Activated CD4-positive, alpha-beta T cell treated with anti-CD3 and anti-CD28 coated beads, Interleukin-2, Interleukin-6, amounts not matched to agents 100 ng/mL and 50 ng/mL, durations not matched to agents 16 hours and 8 hours (primary cell): Measurements from ENCODE around the gene BLNK.

ENCODE experiments used
- DNase-seq: peaks from one replicate; pipeline ENCODE4 v3.0.0-alpha.2; 2020

The BLNK gene

DNA sequence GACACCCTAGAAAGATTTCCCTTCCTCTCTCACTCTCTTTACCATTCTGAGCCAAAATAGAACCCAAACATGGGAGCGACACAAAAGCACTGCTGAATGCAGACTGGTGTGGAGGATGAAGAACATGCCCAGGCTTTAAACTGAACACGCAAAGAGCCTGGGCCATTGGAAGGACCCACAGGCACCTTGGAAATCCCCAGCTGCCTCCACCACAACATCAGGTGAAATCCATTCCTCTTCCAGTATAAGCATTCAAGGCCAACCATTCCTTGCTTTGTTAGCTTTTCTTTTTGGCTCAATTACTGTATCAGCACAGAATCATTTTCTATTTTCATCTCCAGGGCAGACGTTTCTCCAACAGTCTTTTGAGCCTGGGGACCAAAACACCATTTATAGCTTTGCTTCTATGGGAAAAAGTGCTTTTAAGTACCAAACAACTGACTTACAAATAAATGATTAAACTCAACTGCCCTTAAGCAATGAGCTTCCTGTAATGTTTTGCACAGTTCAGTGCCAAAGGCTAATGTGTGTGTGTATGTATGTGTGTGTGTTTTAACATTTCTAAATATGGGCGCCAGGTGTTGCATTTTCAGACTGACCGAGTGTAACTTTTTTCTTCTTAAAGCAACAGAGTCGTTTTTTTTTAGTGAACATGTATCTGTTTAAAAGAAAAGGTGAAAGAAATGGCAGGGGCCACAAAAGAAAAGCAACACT is 16.2 kb upstream of the BLNK start:
- no peak for DNase-seq

- no peak for DNase-seq
Measured at GRCh38 chr10:96285331-96285752, 14.0 kb upstream of the BLNK start.

DNA sequence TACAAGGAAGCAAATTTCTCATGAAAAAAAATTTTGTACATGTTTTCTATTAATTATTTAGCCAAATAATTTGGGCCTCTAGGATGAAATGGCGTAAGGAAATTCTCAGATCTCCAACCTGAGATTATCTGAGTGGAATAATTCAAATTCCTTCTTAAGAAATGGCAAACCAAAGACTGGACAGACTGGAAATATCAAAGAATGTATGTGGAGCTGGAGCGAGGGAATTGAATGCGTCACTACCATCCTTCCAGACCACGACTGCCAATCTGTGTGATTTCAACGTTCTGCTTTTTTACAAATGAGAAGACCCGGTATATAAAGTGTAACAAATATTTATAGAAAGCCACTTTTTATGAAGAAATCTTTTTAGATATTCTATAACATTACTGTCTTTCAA is 12.4 kb upstream of the BLNK start:
- no peak for DNase-seq

DNA sequence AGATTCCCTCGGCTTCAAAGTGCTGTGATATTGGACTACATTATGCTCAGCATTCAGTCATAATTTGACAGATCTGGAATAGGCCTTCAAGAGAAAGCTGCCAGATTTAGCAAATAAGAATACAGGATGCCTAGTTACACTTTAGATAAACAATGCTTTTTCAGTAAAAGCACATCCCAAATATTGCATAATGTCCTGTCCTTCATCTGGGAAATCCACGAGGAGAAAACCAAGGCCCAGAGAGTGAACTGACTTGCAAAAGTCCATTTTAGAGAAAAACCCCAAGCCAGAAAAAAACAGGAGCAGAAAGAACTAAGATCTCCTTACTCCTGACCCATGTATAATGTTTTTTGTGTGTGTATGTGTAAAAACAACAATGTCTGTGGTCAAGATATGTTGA is 12.0 kb upstream of the BLNK start:
- no peak for DNase-seq

DNA sequence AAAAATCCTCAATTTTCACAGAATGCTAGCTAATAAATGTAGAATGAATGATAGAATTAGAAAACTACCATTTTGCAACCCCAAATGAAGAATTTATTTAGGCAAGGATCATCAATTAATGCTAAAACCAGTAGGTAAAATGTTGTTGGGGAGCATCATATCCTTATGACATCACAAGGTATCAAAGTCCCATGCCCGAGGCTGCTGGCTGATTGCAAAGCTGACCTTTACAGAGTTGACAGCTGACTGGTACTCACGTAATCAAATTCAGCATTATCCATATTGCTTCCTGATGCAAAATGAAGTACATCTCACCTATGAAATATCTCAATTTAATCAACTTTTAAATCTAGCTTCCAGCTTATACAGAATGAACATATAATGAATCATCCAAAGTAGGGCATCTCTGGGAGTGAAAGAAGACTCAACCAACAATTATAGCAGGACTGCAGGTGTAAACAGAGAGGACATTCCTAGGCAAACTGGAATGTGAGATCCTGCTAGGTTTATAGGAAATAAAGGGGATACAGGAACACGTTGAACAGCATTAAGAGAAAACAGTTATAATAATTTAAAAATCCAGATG is 10.2 kb upstream of the BLNK start:
- no peak for DNase-seq

GRCh38 chr10:96280859-96281258 is 9.5 kb upstream of the BLNK start:
- DNase-seq, result no peak

GRCh38 chr10:96279191-96279641 is 7.8 kb upstream of the BLNK start:
- no peak for DNase-seq

DNA sequence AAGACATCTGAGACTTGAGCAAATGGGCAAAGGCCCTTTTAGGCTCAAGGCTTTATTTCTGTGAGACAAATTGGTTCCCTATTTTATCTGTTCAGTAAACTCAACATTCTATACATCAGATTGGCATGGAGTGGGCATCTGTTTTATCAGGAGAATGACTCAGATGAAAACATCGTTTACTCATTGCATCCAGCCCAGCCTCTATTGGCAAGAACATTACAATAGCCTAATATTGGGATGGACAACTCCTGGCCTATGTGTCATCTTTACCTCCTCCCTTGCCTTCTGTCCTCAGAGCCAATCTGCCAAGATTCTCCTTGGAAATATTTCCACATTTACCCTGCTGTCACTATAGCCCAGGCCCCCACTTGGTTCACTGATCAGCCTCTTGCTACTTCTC is 5.5 kb upstream of the BLNK start:
- no peak for DNase-seq

- no peak for DNase-seq
Measured at GRCh38 chr10:96276426-96276825, 5.1 kb upstream of the BLNK start.

DNA sequence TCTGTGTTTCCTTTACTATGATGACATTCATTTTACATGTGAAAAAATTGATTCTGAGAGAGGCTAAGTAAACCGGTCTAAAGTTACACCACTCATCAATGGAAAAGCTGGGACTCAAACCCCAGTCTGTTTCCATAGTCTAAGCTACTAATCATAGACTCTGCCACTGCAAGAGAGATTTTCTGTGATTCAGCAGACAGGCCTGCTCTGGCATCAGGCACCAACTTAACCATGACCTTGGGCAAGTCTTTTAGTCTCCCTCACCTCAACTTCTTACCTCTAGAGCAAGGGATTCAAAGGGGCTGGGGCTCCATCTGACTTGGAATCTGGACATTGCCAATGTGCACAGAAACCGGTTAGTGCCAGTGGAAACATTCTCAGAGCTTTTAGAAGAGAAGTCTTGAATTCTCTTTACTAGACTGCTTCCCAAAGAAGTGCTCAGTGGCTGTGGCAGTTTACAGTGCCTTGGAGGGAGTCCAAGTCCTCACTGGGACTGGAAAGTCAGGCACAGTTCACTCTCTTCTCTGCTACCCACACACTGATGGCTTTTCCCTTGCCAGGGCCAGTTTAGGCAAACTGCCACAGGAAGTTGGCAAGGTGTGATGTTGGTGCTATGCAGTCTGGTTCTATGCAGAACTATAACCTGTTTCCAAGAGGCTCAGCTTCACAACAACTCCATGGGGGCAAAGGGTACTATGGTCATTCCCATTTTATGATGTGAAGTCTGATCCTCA is 4.5 kb upstream of the BLNK start:
- DNase-seq, result no peak

GRCh38 chr10:96272316-96273280 is 1.2 kb upstream of the BLNK start:
- no peak for DNase-seq

DNA sequence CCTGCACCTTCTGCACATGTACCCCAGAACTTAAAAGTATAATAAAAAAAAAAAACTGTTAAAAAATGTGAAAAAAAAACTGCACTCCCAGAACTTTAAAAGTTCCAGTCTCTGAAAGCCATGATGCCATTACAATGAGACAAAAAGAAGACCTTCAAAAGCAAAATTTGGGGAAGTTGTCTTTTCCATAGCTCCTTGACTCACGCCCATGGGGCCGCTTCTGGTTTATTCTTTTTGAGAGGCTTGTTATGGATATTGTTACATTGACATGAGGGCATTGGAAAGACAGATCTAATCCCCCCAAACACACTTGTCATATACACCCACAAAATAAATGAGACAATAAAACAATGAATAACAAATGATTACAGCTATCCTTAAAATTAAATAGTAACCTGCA is 798 bp downstream of the BLNK start:
- no peak for DNase-seq

- DNase-seq, result no peak
Measured at GRCh38 chr10:96269438-96270300, 1.7 kb downstream of the BLNK start.

GRCh38 chr10:96268341-96268909 is 2.9 kb downstream of the BLNK start:
- no peak for DNase-seq

DNA sequence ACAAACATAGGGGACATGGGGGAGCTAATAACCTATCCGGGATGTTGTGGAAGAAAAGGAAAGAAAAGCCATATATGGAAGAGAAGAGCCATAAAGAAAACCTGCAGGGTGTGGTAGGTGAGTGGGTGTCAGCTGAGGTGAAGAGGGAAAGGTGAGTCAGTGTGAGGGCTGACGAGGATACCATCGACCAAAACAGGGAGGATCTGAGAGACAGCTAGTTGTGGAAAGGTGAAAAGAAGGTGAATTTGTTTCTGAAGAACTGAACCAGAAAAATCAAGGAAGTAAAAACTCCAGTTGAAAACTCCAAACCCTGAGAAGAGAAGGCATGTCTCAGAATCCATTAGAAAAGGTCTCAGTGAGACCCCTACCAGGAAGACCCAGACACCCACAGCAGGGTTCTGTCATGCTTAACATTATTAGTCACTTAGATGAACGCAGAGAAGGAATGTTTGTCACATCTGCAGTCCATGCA is 4.1 kb downstream of the BLNK start:
- DNase-seq, result no peak

GRCh38 chr10:96266118-96266770 is 5.1 kb downstream of the BLNK start:
- no peak for DNase-seq

GRCh38 chr10:96264938-96265337 is 6.4 kb downstream of the BLNK start:
- DNase-seq, result no peak

DNA sequence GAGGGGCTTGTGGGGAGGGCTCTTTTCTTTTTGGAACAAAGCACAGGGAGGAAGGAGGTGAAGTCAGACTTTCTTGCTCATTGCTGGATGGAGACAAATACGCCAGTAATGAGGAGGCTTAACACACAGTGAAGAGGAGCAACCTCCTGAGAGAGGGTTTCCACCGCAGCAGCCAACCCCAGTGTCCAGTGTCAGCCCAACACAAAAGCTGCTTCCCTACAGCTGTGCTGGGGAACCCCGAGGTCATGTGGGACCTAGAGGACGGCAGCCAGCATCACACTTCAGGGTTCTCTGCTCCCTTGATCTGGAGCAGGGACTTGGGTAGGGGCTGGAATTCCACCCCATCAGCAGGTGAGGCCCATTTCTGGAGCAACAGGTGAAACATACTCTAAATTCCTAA is 7.7 kb downstream of the BLNK start:
- DNase-seq, result no peak

GRCh38 chr10:96263176-96263575 is 8.2 kb downstream of the BLNK start:
- no peak for DNase-seq

- no peak for DNase-seq
Measured at GRCh38 chr10:96261930-96262329, 9.4 kb downstream of the BLNK start.

- no peak for DNase-seq
Measured at GRCh38 chr10:96261132-96261531, 10.2 kb downstream of the BLNK start.
